HG03575 (cell line): ENCODE results near the gene SIRT6.
"Not testable (repeated sequence)": the region's sequence is repeated elsewhere in the genome, so short reads cannot be mapped to it uniquely, and the experiment has no call there.

ENCODE experiments used
- ATAC-seq: cut with Tn5 transposase; IDR thresholded peaks from one replicate; pipeline ENCODE4 v1.9.1; 2021; ENCODE audit not compliant: unreplicated experiment, insufficient number of reproducible peaks, low FRiP score; ENCODE audit errors: extremely low read depth

Gene SIRT6

GRCh38 chr19:4181053-4181508, 1.3 kb downstream of the SIRT6 start:
- ATAC-seq, result no peak

GRCh38 chr19:4178990-4179389, 3.4 kb downstream of the SIRT6 start:
- ATAC-seq, result no peak

GRCh38 chr19:4177146-4177545, 5.2 kb downstream of the SIRT6 start:
- no peak for ATAC-seq

GRCh38 chr19:4175669-4175931, 6.8 kb downstream of the SIRT6 start:
- ATAC-seq, result no peak

- no peak for ATAC-seq
Measured at GRCh38 chr19:4174895-4175668, 7.3 kb downstream of the SIRT6 start.

GRCh38 chr19:4174213-4174894, 8.0 kb downstream of the SIRT6 start:
- ATAC-seq, result no peak

GRCh38 chr19:4173479-4174212, 8.7 kb downstream of the SIRT6 start:
- no peak for ATAC-seq

- no peak for ATAC-seq
Measured at GRCh38 chr19:4172861-4173473, 9.4 kb downstream of the SIRT6 start.

- ATAC-seq, result no peak
Measured at GRCh38 chr19:4171676-4172075, 10.7 kb downstream of the SIRT6 start.

- no peak for ATAC-seq
Measured at GRCh38 chr19:4164262-4164661, 18.1 kb downstream of the SIRT6 start.

- no peak for ATAC-seq
Measured at GRCh38 chr19:4161415-4162077, 20.8 kb downstream of the SIRT6 start.

GRCh38 chr19:4157971-4158370, 24.4 kb downstream of the SIRT6 start:
- not testable (repeated sequence) for ATAC-seq

- ATAC-seq, result no peak
Measured at GRCh38 chr19:4157164-4157563, 25.2 kb downstream of the SIRT6 start.

- ATAC-seq, result no peak
Measured at GRCh38 chr19:4154571-4155312, 27.6 kb downstream of the SIRT6 start.

GRCh38 chr19:4152241-4152998, 29.9 kb downstream of the SIRT6 start:
- ATAC-seq, result no peak

- ATAC-seq, result no peak
Measured at GRCh38 chr19:4151623-4152022, 30.7 kb downstream of the SIRT6 start.

- ATAC-seq, result no peak
Measured at GRCh38 chr19:4149518-4150288, 32.7 kb downstream of the SIRT6 start.
